ENCODE data around the gene PARD6B.

- no peak for TF ChIP-seq CTCF (IDR thresholded peaks at IDR 0.05)
- no peak for TF ChIP-seq EZH2 (IDR thresholded peaks at IDR 0.05; ENCODE audit: borderline replicate concordance, insufficient read depth, low read depth, low read length, poor library complexity, severe bottlenecking)
These were observed 43.1 kb downstream of the PARD6B start for GRCh38 chr20:50774515-50774914.
